ENCODE data around the gene REEP6.

Gene REEP6

DNA sequence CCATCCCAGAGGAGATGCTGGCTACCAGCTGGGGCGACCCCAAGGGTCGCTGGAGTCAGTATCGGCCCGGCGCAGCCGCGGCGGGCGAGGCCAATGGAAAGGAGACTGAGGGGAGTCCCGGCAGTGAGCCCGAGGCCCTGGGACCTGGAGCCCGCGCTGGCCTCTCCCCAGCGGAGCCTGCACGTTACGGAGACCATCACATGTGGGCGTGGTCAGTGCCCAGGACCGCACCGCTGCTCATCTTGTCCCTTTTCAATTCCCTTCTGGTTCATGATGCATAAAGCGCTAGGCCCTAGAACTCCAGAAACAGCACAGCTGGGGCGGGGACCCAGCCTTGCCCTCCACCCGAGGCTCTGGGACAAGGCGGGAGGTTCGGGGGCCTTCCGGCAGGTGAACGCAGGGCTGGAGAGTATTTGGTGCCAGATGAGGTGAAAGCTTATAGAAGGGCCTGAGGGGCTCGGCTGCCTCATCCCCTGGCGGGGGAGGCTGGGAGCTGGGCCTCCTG is 19.9 kb upstream of the REEP6 start:
- no peak overlapping the region for H3K27ac Mint-ChIP-seq
- H3K4me3 Mint-ChIP-seq = peak overlapping the region in 2 of 3 experiments; percentile 48 to 58
- H3K9me3 Mint-ChIP-seq = no peaks in the 10 kb centered on the region
- peaks cover 57% of the 10 kb centered on the region for H3K27me3 Mint-ChIP-seq (ENCODE audit: low read depth)
- TF ChIP-seq, protein P1, sequence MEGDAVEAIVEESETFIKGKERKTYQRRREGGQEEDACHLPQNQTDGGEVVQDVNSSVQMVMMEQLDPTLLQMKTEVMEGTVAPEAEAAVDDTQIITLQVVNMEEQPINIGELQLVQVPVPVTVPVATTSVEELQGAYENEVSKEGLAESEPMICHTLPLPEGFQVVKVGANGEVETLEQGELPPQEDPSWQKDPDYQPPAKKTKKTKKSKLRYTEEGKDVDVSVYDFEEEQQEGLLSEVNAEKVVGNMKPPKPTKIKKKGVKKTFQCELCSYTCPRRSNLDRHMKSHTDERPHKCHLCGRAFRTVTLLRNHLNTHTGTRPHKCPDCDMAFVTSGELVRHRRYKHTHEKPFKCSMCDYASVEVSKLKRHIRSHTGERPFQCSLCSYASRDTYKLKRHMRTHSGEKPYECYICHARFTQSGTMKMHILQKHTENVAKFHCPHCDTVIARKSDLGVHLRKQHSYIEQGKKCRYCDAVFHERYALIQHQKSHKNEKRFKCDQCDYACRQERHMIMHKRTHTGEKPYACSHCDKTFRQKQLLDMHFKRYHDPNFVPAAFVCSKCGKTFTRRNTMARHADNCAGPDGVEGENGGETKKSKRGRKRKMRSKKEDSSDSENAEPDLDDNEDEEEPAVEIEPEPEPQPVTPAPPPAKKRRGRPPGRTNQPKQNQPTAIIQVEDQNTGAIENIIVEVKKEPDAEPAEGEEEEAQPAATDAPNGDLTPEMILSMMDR (IDR thresholded peaks at IDR 0.05; ENCODE audit: unreplicated experiment in 3 of 3) = peak in 1 of 3 experiments; percentile 26
- peaks cover 5% of the 10 kb centered on the region for H3K4me1 Mint-ChIP-seq
- no peaks in the 10 kb centered on the region for H3K36me3 Mint-ChIP-seq (ENCODE audit: low read depth)

DNA sequence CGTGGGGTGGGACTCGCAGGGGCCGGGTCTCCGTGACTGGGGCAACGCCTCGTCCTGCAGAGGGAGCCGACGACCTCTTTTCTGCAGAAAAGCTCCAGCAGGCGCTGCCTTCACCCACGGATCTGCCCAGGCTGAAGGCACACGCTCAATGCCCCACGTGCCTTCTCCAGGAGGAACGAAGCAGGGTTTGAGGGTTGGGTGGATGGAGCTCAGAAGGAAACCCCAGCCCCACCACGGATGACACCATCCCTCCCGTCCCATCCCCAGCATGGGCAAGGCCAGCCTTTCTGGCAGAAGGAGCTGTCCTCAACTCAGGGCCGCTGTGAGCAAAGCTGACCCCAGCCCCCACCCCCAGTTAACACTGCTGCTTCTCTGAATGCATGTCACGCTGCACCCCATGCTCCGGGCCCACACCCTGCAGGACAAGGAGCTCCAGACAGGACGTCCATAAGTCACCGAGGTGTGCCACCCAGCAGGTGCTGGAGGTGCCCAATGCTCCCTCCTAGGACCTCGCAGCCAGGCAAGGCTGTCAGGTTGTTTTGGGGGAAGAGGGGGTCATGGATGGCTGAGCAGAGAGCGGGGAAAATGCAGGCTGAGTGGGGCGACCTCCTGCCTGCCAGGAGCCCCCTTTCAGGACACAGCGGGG is 19.3 kb upstream of the REEP6 start:
- Mint-ChIP-seq H3K36me3 (ENCODE audit: low read depth) (no peaks in the 10 kb centered on the region), H3K9me3 (no peaks in the 10 kb centered on the region), H3K27ac (no peak overlapping the region), H3K4me3 (no peak overlapping the region), H3K27me3 (ENCODE audit: low read depth) (peaks cover 58% of the 10 kb centered on the region), H3K4me1 (peaks cover 5% of the 10 kb centered on the region)
- TF ChIP-seq, protein P1 (IDR thresholded peaks at IDR 0.05; ENCODE audit: unreplicated experiment in 3 of 3) = peak in 1 of 3 experiments; percentile 6

DNA sequence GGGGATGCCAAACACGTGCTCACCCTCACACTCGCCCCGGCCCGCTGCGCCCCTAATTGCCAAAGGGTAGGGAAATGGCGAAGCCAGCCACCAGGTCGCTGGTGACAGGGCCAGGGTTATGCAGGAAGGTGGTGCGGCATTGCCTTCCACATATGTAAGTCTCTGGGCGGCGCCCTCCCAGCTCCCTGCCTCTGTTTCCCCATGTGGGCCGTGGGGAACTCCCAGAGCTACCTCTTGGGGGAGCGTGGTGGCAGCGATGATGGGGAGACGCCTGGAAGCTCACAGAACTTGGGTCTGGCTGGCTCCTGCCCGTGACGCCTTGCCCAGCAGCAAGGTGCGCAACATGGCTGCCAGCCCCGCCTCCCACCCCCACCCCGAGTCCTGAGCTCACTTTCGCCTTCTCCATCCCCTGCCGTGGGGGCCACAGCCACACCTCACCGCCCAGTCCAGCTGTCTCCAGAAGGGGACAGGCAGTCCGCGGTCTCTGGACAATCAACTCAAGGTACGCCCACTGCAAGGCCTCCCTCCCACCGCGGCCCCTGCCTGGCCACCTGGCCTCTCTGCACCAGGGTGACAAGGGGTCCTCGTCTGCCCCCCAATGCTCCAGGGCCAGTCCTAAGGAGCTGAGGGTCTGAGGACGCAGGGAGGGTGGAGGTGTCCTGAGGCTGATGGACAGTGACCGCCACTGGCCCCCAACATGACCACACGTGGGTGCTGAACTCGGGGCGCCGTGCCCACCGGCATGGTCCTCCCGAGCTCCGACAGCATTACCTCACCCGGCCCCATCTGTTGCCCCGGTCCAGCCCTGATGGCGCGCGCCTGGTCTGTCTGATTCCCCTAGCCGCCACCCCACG is 18.5 kb upstream of the REEP6 start:
- Mint-ChIP-seq H3K9me3 (no peaks in the 10 kb centered on the region), H3K27ac (no peak overlapping the region), H3K27me3 (ENCODE audit: low read depth) (peaks cover 62% of the 10 kb centered on the region), H3K4me1 (peaks cover 5% of the 10 kb centered on the region), H3K4me3 (no peak overlapping the region), H3K36me3 (ENCODE audit: low read depth) (no peaks in the 10 kb centered on the region)
- TF ChIP-seq, protein P1 (IDR thresholded peaks at IDR 0.05; ENCODE audit: unreplicated experiment in 3 of 3) = no peak

DNA sequence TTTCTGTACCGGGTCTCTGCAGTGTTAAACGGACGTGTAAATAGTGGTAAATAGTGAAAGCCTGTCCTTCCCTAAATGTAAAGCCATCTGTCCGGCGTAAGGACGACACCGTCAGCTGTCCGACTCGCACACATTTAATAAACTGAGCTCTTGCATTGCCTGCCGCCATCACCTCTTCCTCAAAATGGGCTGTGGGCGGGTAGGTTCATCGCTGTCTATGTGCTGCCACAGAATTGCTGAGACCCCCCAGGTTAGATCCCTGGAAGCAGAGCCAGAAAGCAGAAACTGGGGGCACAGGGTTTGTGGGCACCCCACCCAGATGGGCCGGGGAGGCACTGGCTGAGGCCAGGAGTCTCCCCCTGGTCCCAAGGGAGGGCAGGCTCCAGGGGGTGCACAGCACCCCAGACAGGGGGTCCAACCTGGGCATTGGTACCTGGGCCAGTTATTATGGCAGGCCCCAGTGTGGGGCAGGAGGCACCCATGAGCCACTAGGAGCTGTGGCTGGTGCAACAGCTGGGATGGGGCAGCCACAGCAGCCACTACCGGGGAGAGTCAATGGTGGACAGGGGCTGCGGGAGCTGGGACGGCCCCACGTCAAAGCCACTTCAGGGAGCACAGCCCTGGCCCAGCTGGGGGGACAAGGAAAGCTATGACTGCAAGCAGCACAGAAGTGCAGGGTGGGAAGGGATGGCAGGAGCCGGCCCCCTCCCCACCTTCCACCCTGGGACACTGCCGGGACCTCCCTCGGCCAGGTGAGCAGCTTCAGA is 17.7 kb upstream of the REEP6 start:
- Mint-ChIP-seq H3K4me1 (peaks cover 5% of the 10 kb centered on the region), H3K9me3 (no peaks in the 10 kb centered on the region), H3K27me3 (ENCODE audit: low read depth) (peaks cover 61% of the 10 kb centered on the region), H3K4me3 (peak overlapping the region in 2 of 3 experiments; percentile 30 to 41), H3K27ac (no peak overlapping the region), H3K36me3 (ENCODE audit: low read depth) (no peaks in the 10 kb centered on the region)
- TF ChIP-seq, protein P1 (IDR thresholded peaks at IDR 0.05; ENCODE audit: unreplicated experiment in 3 of 3) = no peak

DNA sequence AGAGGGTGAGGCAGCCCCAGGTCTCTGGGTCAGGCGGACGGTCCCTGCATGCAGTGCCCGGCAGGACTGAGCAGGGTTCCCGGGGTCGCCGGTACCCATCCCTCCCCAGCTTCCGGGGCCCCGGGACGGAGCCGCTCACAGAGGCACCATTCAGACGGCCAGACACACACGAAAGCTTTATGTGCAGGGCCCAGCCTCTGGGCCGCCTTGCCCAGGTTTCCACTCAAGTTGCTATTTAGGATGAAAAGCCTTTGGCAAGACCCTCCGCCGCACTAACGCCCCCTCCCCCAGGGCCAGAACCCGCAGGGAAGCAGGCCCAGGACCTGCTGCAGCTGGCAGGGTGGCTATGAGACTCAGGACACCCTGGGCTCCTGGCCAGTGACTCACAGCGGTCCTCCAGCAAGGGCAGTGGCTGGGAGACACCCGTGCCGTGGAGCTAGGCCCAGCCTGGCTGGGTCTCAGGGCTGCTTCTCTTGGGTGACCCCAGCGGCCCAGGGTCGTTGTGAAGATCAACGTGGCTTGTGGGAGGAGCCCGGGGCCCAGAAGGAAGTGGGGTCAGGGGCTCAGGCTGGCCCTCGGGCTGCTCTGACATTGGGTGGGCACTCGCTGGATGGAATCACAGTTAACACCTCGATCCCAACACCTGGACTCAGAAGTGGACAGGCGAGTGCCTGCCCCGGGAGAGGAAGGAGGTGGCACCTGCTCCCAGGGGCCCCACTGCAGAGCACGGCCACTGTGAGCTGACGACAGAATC is 16.8 kb upstream of the REEP6 start:
- no peak overlapping the region for H3K4me3 Mint-ChIP-seq
- peaks cover 56% of the 10 kb centered on the region for H3K27me3 Mint-ChIP-seq (ENCODE audit: low read depth)
- peaks cover 8% of the 10 kb centered on the region for H3K4me1 Mint-ChIP-seq
- no peaks in the 10 kb centered on the region for H3K36me3 Mint-ChIP-seq (ENCODE audit: low read depth)
- TF ChIP-seq, protein P1 (IDR thresholded peaks at IDR 0.05; ENCODE audit: unreplicated experiment in 3 of 3) = no peak
- no peak overlapping the region for H3K27ac Mint-ChIP-seq
- H3K9me3 Mint-ChIP-seq = no peaks in the 10 kb centered on the region

Measured in nephron (organoid).